K562 (cell line): ENCODE results near the gene SLC25A4. TPM values are rescaled to one million over a fixed set of nuclear protein-coding genes. Genes with fewer than 3 reads are reported as not detected.

Experiments
- ATAC-seq: fragments of 200-7000 bp; cut with Tn5 transposase; 3 replicates; pipeline ENCODE4 v1.9.1; 2020; ENCODE audit warnings: moderate library complexity
- BruUV-seq: library from RNA; stranded (reverse); fragments of 400-500 nt; replicated peaks from 2 replicates; lab custom pipeline; 2021; lab: Mats Ljungman, UMichigan
- CTCF ChIA-PET: fragments of 300-600 bp; formaldehyde crosslinking; extraction: SDS; loops from one replicate; lab custom pipeline; 2021; ENCODE audit warnings: low intra/inter-chr PET ratio; lab: Yijun Ruan, JAX
- POLR2A ChIA-PET: fragments of 300-600, 350-650 bp; sonication (Branson Sonifier 250); formaldehyde crosslinking; extraction: SDS; loops from one replicate; lab custom pipeline; 2021; ENCODE audit warnings: antibody characterized with exemption, inconsistent platforms; lab: Yijun Ruan, JAX
- DNase-seq, 4 experiments: peaks; one replicate each; pipeline versions ENCODE4 v3.0.0 to v3.0.0-alpha.2; 2011 to 2018; ENCODE audit warnings: low spot score in 3 of 4, mixed read lengths in 3 of 4; ENCODE audit errors: extremely low read depth in 1 of 4
- FAIRE-seq: peaks from 2 replicates; lab custom pipeline; 2011; peaks lifted over from hg19 to GRCh38; lab: Jason Lieb, UNC
- H2AFZ ChIP-seq: 2 replicates; pipeline ENCODE4 v1.6.0; 2011; ENCODE audit warnings: low read depth, low read length, control low read depth, inconsistent platforms
- H3K27ac ChIP-seq: fragments of 200-600 bp; 3 replicates; pipeline ENCODE4 v1.8.0; 2011; ENCODE audit warnings: low read depth, mild to moderate bottlenecking, control low read depth, inconsistent platforms, low read length, moderate library complexity, mixed read lengths; ENCODE audit errors: extremely low read depth
- H3K27me3 ChIP-seq, 2 experiments: fragments of 300-600 bp in 1 of 2; 2 replicates in 1 of 2; 3 replicates in 1 of 2; pipeline versions ENCODE4 v1.6.0 to v1.8.0; 2011; ENCODE audit warnings: inconsistent platforms in 2 of 2, low read length in 2 of 2, mild to moderate bottlenecking in 1 of 2, mixed read lengths in 1 of 2, moderate library complexity in 1 of 2; ENCODE audit not compliant: control insufficient read depth in 2 of 2, insufficient read depth in 2 of 2
- H3K36me3 ChIP-seq: fragments of 300-600 bp; 3 replicates; pipeline ENCODE4 v1.8.0; 2011; ENCODE audit warnings: mild to moderate bottlenecking, low read length, inconsistent platforms; ENCODE audit not compliant: control insufficient read depth, insufficient read depth
- H3K4me1 ChIP-seq, 2 experiments: fragments of 200-600 bp in 1 of 2; replicated peaks in 1 of 2; 2 replicates in 1 of 2; 3 replicates in 1 of 2; pipeline versions ENCODE4 v1.5.1 to v1.8.0; 2011; ENCODE audit warnings: inconsistent platforms in 2 of 2, low read length in 2 of 2, mild to moderate bottlenecking in 1 of 2, mixed read lengths in 1 of 2, moderate library complexity in 1 of 2; ENCODE audit not compliant: control insufficient read depth in 2 of 2, insufficient read depth in 2 of 2
- H3K4me2 ChIP-seq: 2 replicates; pipeline ENCODE4 v1.6.1; 2011; ENCODE audit warnings: low read length, control low read depth, inconsistent platforms, mixed read lengths; ENCODE audit not compliant: insufficient read depth
- H3K4me3 ChIP-seq: fragments of 200-600 bp; sonication (generic), shearing (Covaris generic); 2 replicates; pipeline ENCODE4 v1.5.1; 2016; ENCODE audit warnings: control low read depth, inconsistent platforms
- H3K79me2 ChIP-seq: fragments of 200-600 bp; 3 replicates; pipeline ENCODE4 v1.8.0; 2011; ENCODE audit warnings: low read length, inconsistent platforms; ENCODE audit not compliant: control insufficient read depth, insufficient read depth
- H3K9ac ChIP-seq, 2 experiments: 2 replicates each; pipeline versions ENCODE4 v1.6.0 to v1.6.1; 2011; ENCODE audit warnings: low read depth in 2 of 2, low read length in 2 of 2, control low read depth in 1 of 2, inconsistent platforms in 1 of 2, mild to moderate bottlenecking in 1 of 2, mixed read lengths in 1 of 2; ENCODE audit not compliant: insufficient read depth in 1 of 2
- H3K9me1 ChIP-seq: one replicate; pipeline ENCODE4 v1.6.0; 2011; ENCODE audit warnings: inconsistent platforms, mild to moderate bottlenecking, low read length, moderate library complexity; ENCODE audit not compliant: control insufficient read depth, insufficient read depth
- H3K9me3 ChIP-seq: replicated peaks from 2 replicates; pipeline ENCODE4 v1.5.1; 2011; ENCODE audit warnings: low read depth, low read length, inconsistent platforms; ENCODE audit not compliant: control insufficient read depth, insufficient read depth
- H4K20me1 ChIP-seq: replicated peaks from 2 replicates; pipeline ENCODE4 v1.6.1; 2011; ENCODE audit warnings: low read length, inconsistent platforms, mixed read lengths; ENCODE audit not compliant: control insufficient read depth, insufficient read depth
- BRD4 ChIP-seq: fragments of 200-600 bp; sonication (generic); IDR thresholded peaks from 2 replicates; pipeline ENCODE4 v1.6.1; 2017; ENCODE audit warnings: inconsistent platforms
- CEBPG ChIP-seq, 3 experiments: fragments of 200-800 bp in 1 of 3; sonication (Bioruptor generic) in 1 of 3; sonication (generic) in 1 of 3; formaldehyde crosslinking in 1 of 3; IDR thresholded peaks in 2 of 3; conservative IDR thresholded peaks in 1 of 3; 2 replicates each; pipeline versions ENCODE4 v1.6.1 to v1.8.0; 2016 to 2022; ENCODE audit warnings: missing compliant biosample characterization in 2 of 3, missing genetic modification characterization in 2 of 3, mild to moderate bottlenecking in 1 of 3, missing genetic modification reagents in 1 of 3
- E2F3 ChIP-seq: fragments of 250-450 bp; sonication (Bioruptor Pico); IDR thresholded peaks from 2 replicates; pipeline ENCODE4 v1.4.0; 2020; ENCODE audit warnings: mild to moderate bottlenecking
- FOXK1 ChIP-seq: sonication (generic); formaldehyde crosslinking; IDR thresholded peaks from 2 replicates; pipeline ENCODE4 v1.8.0; 2022; ENCODE audit warnings: missing genetic modification reagents, mild to moderate bottlenecking, borderline replicate concordance
- FOXK2 ChIP-seq, 2 experiments: fragments of 450-650 bp; IDR thresholded peaks in 1 of 2; conservative IDR thresholded peaks in 1 of 2; 2 replicates each; pipeline ENCODE4 v1.6.1; 2016; ENCODE audit warnings: low read depth in 2 of 2, mild to moderate bottlenecking in 1 of 2
- KDM1A ChIP-seq, 2 experiments: fragments of 450-650 bp; IDR thresholded peaks; 2 replicates each; pipeline ENCODE4 v1.6.1; 2016; ENCODE audit warnings: mild to moderate bottlenecking in 2 of 2
- LARP7 ChIP-seq: fragments of 450-650 bp; IDR thresholded peaks from 2 replicates; pipeline ENCODE4 v1.6.1; 2016
- RAD51 ChIP-seq: fragments of 450-650 bp; IDR thresholded peaks from 2 replicates; pipeline ENCODE4 v1.7.1; 2016; ENCODE audit warnings: low read depth, mild to moderate bottlenecking, borderline replicate concordance
- RBM15 ChIP-seq: fragments of 200-400 bp; formaldehyde crosslinking; IDR thresholded peaks from 2 replicates; pipeline ENCODE4 v1.6.1; 2018; ENCODE audit warnings: mild to moderate bottlenecking, low read length, moderate library complexity; ENCODE audit not compliant: insufficient read depth
- YY1 ChIP-seq, 3 experiments: IDR thresholded peaks; 2 replicates each; pipeline ENCODE4 v1.6.1; 2011; ENCODE audit warnings: low read length in 2 of 3, mild to moderate bottlenecking in 2 of 3, moderate library complexity in 2 of 3, borderline replicate concordance in 1 of 3, control low read depth in 1 of 3, low read depth in 1 of 3; ENCODE audit not compliant: insufficient read depth in 3 of 3, insufficient replicate concordance in 2 of 3, control insufficient read depth in 1 of 3, insufficient read length in 1 of 3; ENCODE audit errors: extremely low read depth in 1 of 3
- ZEB2 ChIP-seq: fragments of 450-650 bp; IDR thresholded peaks from 2 replicates; pipeline ENCODE4 v1.6.1; 2016
- ZNF24 ChIP-seq: fragments of 450-650 bp; IDR thresholded peaks from 2 replicates; pipeline ENCODE4 v1.6.1; 2016
- WGBS: fragments of 100-300 bp; shearing (Covaris generic); methylation state at CpG from one replicate; pipeline ENCODE4 v1.1.6; 2016; ENCODE audit warnings: low coverage, mixed read lengths; ENCODE audit not compliant: insufficient coverage; ENCODE audit errors: missing lambda C conversion rate; 5-methylcytosine and 5-hydroxymethylcytosine counted together
- in situ Hi-C: fragments of 300-500 bp; cut with MboI; formaldehyde crosslinking; loops from 4 replicates; pipeline ENCODE4 v1.15.0; 2018; ENCODE audit warnings: inconsistent platforms, mixed read lengths
- intact Hi-C: fragments of 100-400 bp; cut with micrococcal nuclease; formaldehyde crosslinking; loops from 2 replicates; pipeline ENCODE4 v1.14.2; 2022
- polyA plus RNA-seq, 8 experiments: library from polyadenylated mRNA; depleted of rRNA in 4 of 8; stranded (reverse) in 5 of 8; unstranded in 3 of 8; fragments of >200 nt; fragmentation: Nextera tagmentation in 2 of 8; fragmentation: Illumina TruSeq in 1 of 8; extraction: Ambion mirVana in 2 of 8; extraction: Trizol in 1 of 8; gene quantifications; 2 replicates each; pipeline versions ENCODE4 v1.2.1 to v1.2.3, GENCODE V29; 2011 to 2014; ENCODE audit warnings: inconsistent platforms in 1 of 8, missing spikeins in 1 of 8
- total RNA-seq, 7 experiments: library from RNA; depleted of rRNA in 6 of 7; stranded (reverse); fragments of >200 nt in 6 of 7; fragmentation: Illumina TruSeq in 2 of 7; extraction: Trizol in 2 of 7; gene quantifications; 2 replicates each; pipeline versions ENCODE4 v1.2.1 to v1.2.3, GENCODE V29; 2011 to 2021; ENCODE audit warnings: low replicate concordance in 1 of 7
- TF ChIP-seq, protein P1 (sequence below): sonication (generic); formaldehyde crosslinking; IDR thresholded peaks from 2 replicates; pipeline ENCODE4 v1.9.0; 2022; ENCODE audit warnings: mild to moderate bottlenecking, missing genetic modification reagents
- TF ChIP-seq, protein P2 (sequence below), 2 experiments: fragments of 450-650 bp in 1 of 2; sonication (generic) in 1 of 2; formaldehyde crosslinking in 1 of 2; IDR thresholded peaks in 1 of 2; conservative IDR thresholded peaks in 1 of 2; 2 replicates each; pipeline versions ENCODE4 v1.6.1 to v1.8.1; 2016 to 2023; ENCODE audit warnings: mild to moderate bottlenecking in 2 of 2, moderate library complexity in 2 of 2, inconsistent platforms in 1 of 2, missing genetic modification reagents in 1 of 2
- TF ChIP-seq, protein P3 (sequence below): sonication (generic); formaldehyde crosslinking; IDR thresholded peaks from 2 replicates; pipeline ENCODE4 v1.5.0; 2020; ENCODE audit warnings: missing genetic modification reagents
- TF ChIP-seq, protein P4 (sequence below): sonication (generic); formaldehyde crosslinking; IDR thresholded peaks from 2 replicates; pipeline ENCODE4 v1.4.0; 2020; ENCODE audit warnings: mild to moderate bottlenecking, missing genetic modification reagents

SLC25A4 gene
- total and polyA plus RNA-seq, 9 of the 15 experiments (the other 6 are each of a cell fraction or from before 2014, with no cell fraction given), result 8.3 to 28.6 (median 19.5) TPM

DNA sequence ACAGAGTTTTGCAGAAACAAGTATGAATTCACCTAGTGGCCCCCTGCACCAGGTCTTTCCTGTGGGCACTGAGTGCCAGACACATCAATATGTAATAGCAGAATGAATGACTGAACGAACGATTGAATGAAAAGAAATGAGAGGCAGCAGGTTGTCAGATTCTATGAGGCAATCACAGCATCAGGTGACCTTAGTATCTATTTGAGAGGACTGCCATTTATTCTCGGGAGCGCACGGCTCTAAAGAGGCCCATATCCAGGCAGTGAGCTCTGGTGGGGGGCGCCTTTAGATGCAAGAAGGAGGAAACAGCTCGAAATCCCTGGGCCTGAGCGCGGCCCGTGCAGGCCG lies 528 bp upstream of the SLC25A4 start:
- DNase-seq, result no peak
- WGBS, result 13% methylated on average over 10 of the region's 11 CpGs
- peak overlapping the region; percentile 96 for H2AFZ ChIP-seq
- H3K4me2 ChIP-seq, result peak overlapping the region; percentile 83
- peaks cover 12% of the 10 kb centered on the region; the same call in 2 of the 3 replicates for H3K79me2 ChIP-seq
- H3K27me3 ChIP-seq, result no peaks in the 10 kb centered on the region; a peak in 1 of 5 replicates
- POLR2A ChIA-PET, result interaction anchor here (0.7 to 1.3 kb wide), 8 partner anchors 8 to 322 kb away, joined by 3 to 4 read pairs (median 4); no protein-coding TSS in a partner anchor
- H3K9me3 ChIP-seq, result no peaks in the 10 kb centered on the region
- H3K36me3 ChIP-seq, result peaks cover 26% of the 10 kb centered on the region; the same call in 2 of the 3 replicates
- CTCF ChIA-PET, result no interaction called here
- in situ Hi-C loops, result no loop called here
- H3K4me1 ChIP-seq, result peaks cover 3 to 17% of the 10 kb centered on the region in 2 experiments; a peak in 4 of 5 replicates
- H4K20me1 ChIP-seq, result no peaks in the 10 kb centered on the region
- no peaks in the 10 kb centered on the region for H3K9me1 ChIP-seq
- H3K27ac ChIP-seq, result peak overlapping the region; percentile 45; the same call in 2 of the 3 replicates
- no peak; the same call in 2 of the 3 replicates for ATAC-seq
- FAIRE-seq, result no peak
- H3K4me3 ChIP-seq, result peak overlapping the region; percentile 64
- intact Hi-C loops, result loop anchor here (5.0 kb wide), 1 partner anchor 165 kb away; no protein-coding TSS in a partner anchor
- BruUV-seq, result no TSS peak
- peak overlapping the region; percentile 67 to 98 for H3K9ac ChIP-seq
- TF ChIP-seq, protein P1, sequence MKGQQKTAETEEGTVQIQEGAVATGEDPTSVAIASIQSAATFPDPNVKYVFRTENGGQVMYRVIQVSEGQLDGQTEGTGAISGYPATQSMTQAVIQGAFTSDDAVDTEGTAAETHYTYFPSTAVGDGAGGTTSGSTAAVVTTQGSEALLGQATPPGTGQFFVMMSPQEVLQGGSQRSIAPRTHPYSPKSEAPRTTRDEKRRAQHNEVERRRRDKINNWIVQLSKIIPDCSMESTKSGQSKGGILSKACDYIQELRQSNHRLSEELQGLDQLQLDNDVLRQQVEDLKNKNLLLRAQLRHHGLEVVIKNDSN, result peak; percentile 53; the same call in 1 of the 2 replicates
- TF ChIP-seq, protein P2, sequence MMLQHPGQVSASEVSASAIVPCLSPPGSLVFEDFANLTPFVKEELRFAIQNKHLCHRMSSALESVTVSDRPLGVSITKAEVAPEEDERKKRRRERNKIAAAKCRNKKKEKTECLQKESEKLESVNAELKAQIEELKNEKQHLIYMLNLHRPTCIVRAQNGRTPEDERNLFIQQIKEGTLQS (IDR thresholded peaks at IDR 0.05), result peak; percentile 40; the same call in 1 of the 2 replicates
- TF ChIP-seq, protein P2 (CRISPR knock-in tag; conservative IDR thresholded peaks at IDR 0.05), result no peak
- no peak for TF ChIP-seq RBM15
- TF ChIP-seq E2F3 (CRISPR knock-in tag), result no peak
- TF ChIP-seq LARP7, result no peak
- 0 out of 2 replicates have a peak, but pooled peaks have one; percentile 8 for TF ChIP-seq ZEB2
- 0 out of 2 replicates have a peak, but pooled peaks have one; percentile 31 for TF ChIP-seq BRD4
- TF ChIP-seq, protein P3, sequence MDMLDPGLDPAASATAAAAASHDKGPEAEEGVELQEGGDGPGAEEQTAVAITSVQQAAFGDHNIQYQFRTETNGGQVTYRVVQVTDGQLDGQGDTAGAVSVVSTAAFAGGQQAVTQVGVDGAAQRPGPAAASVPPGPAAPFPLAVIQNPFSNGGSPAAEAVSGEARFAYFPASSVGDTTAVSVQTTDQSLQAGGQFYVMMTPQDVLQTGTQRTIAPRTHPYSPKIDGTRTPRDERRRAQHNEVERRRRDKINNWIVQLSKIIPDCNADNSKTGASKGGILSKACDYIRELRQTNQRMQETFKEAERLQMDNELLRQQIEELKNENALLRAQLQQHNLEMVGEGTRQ (CRISPR knock-in tag), result 0 out of 2 replicates have a peak, but pooled peaks have one; percentile 25
- TF ChIP-seq KDM1A (IDR thresholded peaks at IDR 0.05), result peak in 1 of 2 experiments; percentile 49; a peak in 1 of 4 replicates
- TF ChIP-seq, protein P4, sequence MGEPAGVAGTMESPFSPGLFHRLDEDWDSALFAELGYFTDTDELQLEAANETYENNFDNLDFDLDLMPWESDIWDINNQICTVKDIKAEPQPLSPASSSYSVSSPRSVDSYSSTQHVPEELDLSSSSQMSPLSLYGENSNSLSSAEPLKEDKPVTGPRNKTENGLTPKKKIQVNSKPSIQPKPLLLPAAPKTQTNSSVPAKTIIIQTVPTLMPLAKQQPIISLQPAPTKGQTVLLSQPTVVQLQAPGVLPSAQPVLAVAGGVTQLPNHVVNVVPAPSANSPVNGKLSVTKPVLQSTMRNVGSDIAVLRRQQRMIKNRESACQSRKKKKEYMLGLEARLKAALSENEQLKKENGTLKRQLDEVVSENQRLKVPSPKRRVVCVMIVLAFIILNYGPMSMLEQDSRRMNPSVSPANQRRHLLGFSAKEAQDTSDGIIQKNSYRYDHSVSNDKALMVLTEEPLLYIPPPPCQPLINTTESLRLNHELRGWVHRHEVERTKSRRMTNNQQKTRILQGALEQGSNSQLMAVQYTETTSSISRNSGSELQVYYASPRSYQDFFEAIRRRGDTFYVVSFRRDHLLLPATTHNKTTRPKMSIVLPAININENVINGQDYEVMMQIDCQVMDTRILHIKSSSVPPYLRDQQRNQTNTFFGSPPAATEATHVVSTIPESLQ (CRISPR knock-in tag), result no peak
- peak; percentile 60; the same call in 1 of the 2 replicates for TF ChIP-seq CEBPG (CRISPR knock-in tag; IDR thresholded peaks at IDR 0.05)
- TF ChIP-seq CEBPG (tag; conservative IDR thresholded peaks at IDR 0.05 in 1 of 2, IDR thresholded peaks at IDR 0.05 in 1 of 2), result peak; percentile 32 to 73; a peak in 3 of 4 replicates
- TF ChIP-seq ZNF24, result peak; percentile 78
- TF ChIP-seq YY1 (IDR thresholded peaks at IDR 0.05; ENCODE audit: borderline replicate concordance in 1 of 3, control insufficient read depth in 1 of 3, extremely low read depth in 1 of 3, insufficient read depth in 3 of 3, insufficient read length in 1 of 3, insufficient replicate concordance in 2 of 3, low read depth in 1 of 3, low read length in 2 of 3), result peak in 2 of 3 experiments; percentile 1 to 13
- TF ChIP-seq FOXK1 (CRISPR knock-in tag), result 0 out of 2 replicates have a peak, but pooled peaks have one; percentile 62
- TF ChIP-seq FOXK2 (conservative IDR thresholded peaks at IDR 0.05 in 1 of 2, IDR thresholded peaks at IDR 0.05 in 1 of 2; ENCODE audit: low read depth in 2 of 2), result no peak
- TF ChIP-seq RAD51, result peak; percentile 44; the same call in 1 of the 2 replicates
